ENCODE measurements around the gene TEX22.

Gene TEX22

GRCh38 chr14:105460116-105460515, 61.8 kb downstream of the TEX22 start:
- no peak for DNase-seq (ENCODE audit: low read depth)
- no peak for TF ChIP-seq CTCF (IDR thresholded peaks at IDR 0.05; ENCODE audit: insufficient read depth, low read depth, low read length, missing control alignments)
- H3K4me3 ChIP-seq (ENCODE audit: low read length), result no peak overlapping the region

- H3K4me3 ChIP-seq (ENCODE audit: low read length), result no peak overlapping the region
- no peak for DNase-seq (ENCODE audit: low read depth)
- TF ChIP-seq CTCF (IDR thresholded peaks at IDR 0.05; ENCODE audit: insufficient read depth, low read depth, low read length, missing control alignments), result no peak
Observed at GRCh38 chr14:105460616-105461015, 62.3 kb downstream of the TEX22 start.

GRCh38 chr14:105461903-105462302, 63.6 kb downstream of the TEX22 start:
- no peak overlapping the region for H3K4me3 ChIP-seq (ENCODE audit: low read length)
- TF ChIP-seq CTCF (IDR thresholded peaks at IDR 0.05; ENCODE audit: insufficient read depth, low read depth, low read length, missing control alignments), result no peak
- DNase-seq (ENCODE audit: low read depth), result no peak

Measured in epithelial cell of esophagus (primary cell).